Peyer's patch (tissue), 4 donors: ENCODE measurements around the gene PNLIPRP2.

Experiments
- POLR2A ChIP-seq, 2 donors: fragments of 450-650 bp; IDR thresholded peaks; one replicate each; pipeline ENCODE4 v1.5.1; 2017; ENCODE audit warnings: antibody characterized with exemption in 2 of 2, mild to moderate bottlenecking in 2 of 2, moderate library complexity in 2 of 2
- TF ChIP-seq, protein P1 (sequence below), 6 experiments: fragments of 450-650 bp in 4 of 6; fragments of 200-600 bp in 2 of 6; sonication (generic) in 1 of 6; IDR thresholded peaks; one replicate each; pipeline ENCODE4 v1.5.1; 2017 to 2019; ENCODE audit warnings: antibody characterized with exemption in 6 of 6, mild to moderate bottlenecking in 3 of 6, moderate library complexity in 1 of 6

DNA sequence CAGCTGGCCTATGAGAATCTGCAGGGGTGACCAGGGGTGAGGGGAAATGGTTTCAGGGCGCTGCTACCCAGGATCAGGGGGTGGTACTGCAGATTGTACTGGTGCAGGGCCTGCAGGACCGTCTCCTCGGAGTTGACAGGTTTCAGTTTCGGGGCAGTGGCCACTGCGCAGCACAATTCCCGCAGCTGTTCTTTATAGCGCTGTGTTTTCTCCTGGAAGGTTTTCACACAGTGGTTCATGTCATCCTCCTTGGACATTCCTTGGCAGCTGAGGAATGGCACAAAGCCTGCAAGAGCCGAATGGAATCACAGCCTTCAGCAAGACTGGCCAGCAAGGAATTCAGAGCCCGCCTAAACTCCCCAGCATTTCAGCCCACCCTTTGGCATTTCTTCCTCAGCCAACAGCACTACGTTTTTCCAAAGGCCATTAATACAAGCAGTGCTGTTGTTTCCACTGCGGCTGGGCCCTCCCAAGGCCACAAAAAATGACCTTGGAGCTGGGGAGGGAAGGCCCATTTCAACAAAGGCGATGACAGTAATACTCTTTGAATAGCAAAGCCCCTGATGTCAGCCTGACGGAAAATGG, 44.9 kb downstream of the PNLIPRP2 start:
- TF ChIP-seq POLR2A (IDR thresholded peaks at IDR 0.05), result no peak
- TF ChIP-seq, protein P1, sequence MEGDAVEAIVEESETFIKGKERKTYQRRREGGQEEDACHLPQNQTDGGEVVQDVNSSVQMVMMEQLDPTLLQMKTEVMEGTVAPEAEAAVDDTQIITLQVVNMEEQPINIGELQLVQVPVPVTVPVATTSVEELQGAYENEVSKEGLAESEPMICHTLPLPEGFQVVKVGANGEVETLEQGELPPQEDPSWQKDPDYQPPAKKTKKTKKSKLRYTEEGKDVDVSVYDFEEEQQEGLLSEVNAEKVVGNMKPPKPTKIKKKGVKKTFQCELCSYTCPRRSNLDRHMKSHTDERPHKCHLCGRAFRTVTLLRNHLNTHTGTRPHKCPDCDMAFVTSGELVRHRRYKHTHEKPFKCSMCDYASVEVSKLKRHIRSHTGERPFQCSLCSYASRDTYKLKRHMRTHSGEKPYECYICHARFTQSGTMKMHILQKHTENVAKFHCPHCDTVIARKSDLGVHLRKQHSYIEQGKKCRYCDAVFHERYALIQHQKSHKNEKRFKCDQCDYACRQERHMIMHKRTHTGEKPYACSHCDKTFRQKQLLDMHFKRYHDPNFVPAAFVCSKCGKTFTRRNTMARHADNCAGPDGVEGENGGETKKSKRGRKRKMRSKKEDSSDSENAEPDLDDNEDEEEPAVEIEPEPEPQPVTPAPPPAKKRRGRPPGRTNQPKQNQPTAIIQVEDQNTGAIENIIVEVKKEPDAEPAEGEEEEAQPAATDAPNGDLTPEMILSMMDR (IDR thresholded peaks at IDR 0.05), result no peak
